ENCODE results near the gene NSMCE3. TPM values are rescaled to one million over a fixed set of nuclear protein-coding genes. Genes with fewer than 3 reads are reported as not detected.

The NSMCE3 gene
- total and polyA plus RNA-seq, 9 of the 15 experiments (the other 6 are each of a cell fraction or from before 2014, with no cell fraction given) = 0.92 to 8.4 (median 5.4) TPM

DNA sequence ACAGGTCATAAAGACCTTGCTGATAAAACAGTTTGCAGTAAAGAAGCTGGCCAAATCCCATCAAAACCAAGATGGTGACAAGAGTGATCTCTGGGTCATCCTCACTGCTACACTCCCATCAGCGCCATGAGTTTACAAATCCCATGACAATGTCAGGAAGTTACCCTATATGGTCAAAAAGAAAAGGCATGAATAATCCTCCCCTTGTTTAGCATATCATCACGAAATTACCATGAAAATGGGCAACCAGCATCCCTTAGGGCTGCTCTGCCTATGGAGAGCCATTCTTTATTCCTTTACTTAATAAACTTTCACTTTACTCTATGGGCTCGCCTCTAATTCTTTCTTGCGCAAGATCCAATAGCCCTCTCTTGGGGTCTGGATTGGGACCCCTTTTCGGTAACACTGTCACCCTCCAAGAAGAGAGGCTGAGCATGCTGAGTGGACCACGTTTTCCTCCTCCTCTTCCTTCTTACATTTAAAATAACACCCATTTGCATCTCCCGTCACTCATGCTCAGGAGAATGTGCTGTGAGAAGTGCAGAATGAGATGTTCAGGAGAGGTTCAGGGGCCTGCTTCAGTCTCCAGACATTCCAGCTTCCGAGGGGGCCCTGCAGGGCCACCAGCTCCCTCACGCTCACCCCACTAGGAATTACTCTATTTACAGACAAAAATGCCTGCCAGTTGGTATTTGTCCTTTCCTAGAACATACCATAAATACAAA is 47.3 kb downstream of the NSMCE3 start (continued):
- TF ChIP-seq, protein P1, sequence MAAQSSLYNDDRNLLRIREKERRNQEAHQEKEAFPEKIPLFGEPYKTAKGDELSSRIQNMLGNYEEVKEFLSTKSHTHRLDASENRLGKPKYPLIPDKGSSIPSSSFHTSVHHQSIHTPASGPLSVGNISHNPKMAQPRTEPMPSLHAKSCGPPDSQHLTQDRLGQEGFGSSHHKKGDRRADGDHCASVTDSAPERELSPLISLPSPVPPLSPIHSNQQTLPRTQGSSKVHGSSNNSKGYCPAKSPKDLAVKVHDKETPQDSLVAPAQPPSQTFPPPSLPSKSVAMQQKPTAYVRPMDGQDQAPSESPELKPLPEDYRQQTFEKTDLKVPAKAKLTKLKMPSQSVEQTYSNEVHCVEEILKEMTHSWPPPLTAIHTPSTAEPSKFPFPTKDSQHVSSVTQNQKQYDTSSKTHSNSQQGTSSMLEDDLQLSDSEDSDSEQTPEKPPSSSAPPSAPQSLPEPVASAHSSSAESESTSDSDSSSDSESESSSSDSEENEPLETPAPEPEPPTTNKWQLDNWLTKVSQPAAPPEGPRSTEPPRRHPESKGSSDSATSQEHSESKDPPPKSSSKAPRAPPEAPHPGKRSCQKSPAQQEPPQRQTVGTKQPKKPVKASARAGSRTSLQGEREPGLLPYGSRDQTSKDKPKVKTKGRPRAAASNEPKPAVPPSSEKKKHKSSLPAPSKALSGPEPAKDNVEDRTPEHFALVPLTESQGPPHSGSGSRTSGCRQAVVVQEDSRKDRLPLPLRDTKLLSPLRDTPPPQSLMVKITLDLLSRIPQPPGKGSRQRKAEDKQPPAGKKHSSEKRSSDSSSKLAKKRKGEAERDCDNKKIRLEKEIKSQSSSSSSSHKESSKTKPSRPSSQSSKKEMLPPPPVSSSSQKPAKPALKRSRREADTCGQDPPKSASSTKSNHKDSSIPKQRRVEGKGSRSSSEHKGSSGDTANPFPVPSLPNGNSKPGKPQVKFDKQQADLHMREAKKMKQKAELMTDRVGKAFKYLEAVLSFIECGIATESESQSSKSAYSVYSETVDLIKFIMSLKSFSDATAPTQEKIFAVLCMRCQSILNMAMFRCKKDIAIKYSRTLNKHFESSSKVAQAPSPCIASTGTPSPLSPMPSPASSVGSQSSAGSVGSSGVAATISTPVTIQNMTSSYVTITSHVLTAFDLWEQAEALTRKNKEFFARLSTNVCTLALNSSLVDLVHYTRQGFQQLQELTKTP (IDR thresholded peaks at IDR 0.05; ENCODE audit: low read depth in 1 of 2, partially characterized antibody in 2 of 2) = no peak

DNA sequence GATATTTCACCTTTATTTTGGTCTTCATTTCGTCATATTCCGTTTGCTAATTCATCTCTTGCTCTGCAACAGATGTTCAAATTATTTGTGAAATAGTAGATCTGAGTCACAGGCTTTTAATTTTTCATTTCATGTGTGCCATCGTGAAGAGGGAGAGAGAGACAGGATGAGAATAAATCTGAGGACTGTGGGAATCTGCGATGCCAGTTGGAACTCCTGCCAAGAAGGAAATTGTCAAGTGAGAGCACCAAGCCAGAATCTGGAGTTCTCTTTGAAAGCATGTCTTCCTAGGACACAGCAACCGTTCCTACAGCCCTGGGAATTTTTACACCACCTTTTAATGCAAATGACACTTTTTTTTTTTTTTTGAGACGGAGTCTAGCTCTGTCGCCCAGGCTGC is 48.8 kb downstream of the NSMCE3 start:
- ATAC-seq (no peak), DNase-seq (ENCODE audit: extremely low read depth in 1 of 4, low spot score in 3 of 4) (no peak), FAIRE-seq (no peak)
- CTCF ChIA-PET (ENCODE audit: low intra/inter-chr PET ratio) = no interaction called here
- POLR2A ChIA-PET = no interaction called here
- BruUV-seq (replicated peaks) = no TSS peak
- intact Hi-C loops (cut with micrococcal nuclease) (no loop called here), in situ Hi-C loops (cut with MboI) (no loop called here)
- H3K9me3 ChIP-seq (replicated peaks; ENCODE audit: control insufficient read depth, insufficient read depth, low read depth, low read length) = no peaks in the 10 kb centered on the region
- no peaks in the 10 kb centered on the region for H3K36me3 ChIP-seq (ENCODE audit: control insufficient read depth, insufficient read depth, low read length)
- no peaks in the 10 kb centered on the region for H3K9me1 ChIP-seq (ENCODE audit: control insufficient read depth, insufficient read depth, low read length)
- no peaks in the 10 kb centered on the region for H3K79me2 ChIP-seq (ENCODE audit: control insufficient read depth, insufficient read depth, low read length)
- peaks cover 0 to 7% of the 10 kb centered on the region in 2 experiments; a peak in 2 of 5 replicates for H3K4me1 ChIP-seq (replicated peaks in 1 of 2; ENCODE audit: control insufficient read depth in 2 of 2, insufficient read depth in 2 of 2, low read length in 2 of 2)
- no peak overlapping the region for H3K27ac ChIP-seq (ENCODE audit: extremely low read depth, low read depth, low read length)
- H4K20me1 ChIP-seq (replicated peaks; ENCODE audit: control insufficient read depth, insufficient read depth, low read length) = no peaks in the 10 kb centered on the region
- no peak overlapping the region for H3K9ac ChIP-seq (ENCODE audit: insufficient read depth in 1 of 2, low read depth in 2 of 2, low read length in 2 of 2)
- TF ChIP-seq CBX8 (IDR thresholded peaks at IDR 0.05; ENCODE audit: borderline replicate concordance, extremely low read depth, low read depth, low read length, poor library complexity, severe bottlenecking) = no peak
- no peak for TF ChIP-seq RUNX1 (IDR thresholded peaks at IDR 0.05; ENCODE audit: low read depth)
- peaks cover 16 to 43% of the 10 kb centered on the region in 2 experiments for H3K27me3 ChIP-seq (ENCODE audit: control insufficient read depth in 2 of 2, insufficient read depth in 2 of 2, low read length in 2 of 2)
- no peak overlapping the region for H3K4me3 ChIP-seq
- WGBS (ENCODE audit: insufficient coverage, low coverage, missing lambda C conversion rate) = 0% methylated on average over 6 of the region's 7 CpGs
- H3K4me2 ChIP-seq (ENCODE audit: insufficient read depth, low read length) = no peak overlapping the region
- no peak overlapping the region for H2AFZ ChIP-seq (ENCODE audit: low read depth, low read length)

All from K562 (cell line).